H9 (cell line): Measurements from ENCODE around the gene TEX51. TPM values are rescaled to one million over a fixed set of nuclear protein-coding genes. Genes with fewer than 3 reads are reported as not detected.

Experiments
- DNase-seq: peaks from one replicate; pipeline ENCODE4 v3.0.0-alpha.2; 2017
- H2AFZ ChIP-seq: one replicate; pipeline ENCODE4 v1.6.1; 2013; ENCODE audit warnings: mild to moderate bottlenecking, low read length, control low read depth, moderate library complexity
- H2AK5ac ChIP-seq: 2 replicates; pipeline ENCODE4 v1.6.1; 2013; ENCODE audit warnings: low read length, control low read depth, mixed read lengths; ENCODE audit not compliant: insufficient read length
- H2BK120ac ChIP-seq: one replicate; pipeline ENCODE4 v1.6.1; 2013; ENCODE audit warnings: low read depth, mild to moderate bottlenecking, low read length, control low read depth, inconsistent platforms; ENCODE audit not compliant: poor library complexity, severe bottlenecking
- H2BK12ac ChIP-seq: 2 replicates; pipeline ENCODE4 v1.6.1; 2013; ENCODE audit warnings: low read length, control low read depth, mixed read lengths, low read depth; ENCODE audit not compliant: insufficient read length
- H2BK15ac ChIP-seq: 2 replicates; pipeline ENCODE4 v1.6.1; 2013; ENCODE audit warnings: low read depth, low read length, control low read depth
- H2BK20ac ChIP-seq: one replicate; pipeline ENCODE4 v1.6.1; 2013; ENCODE audit warnings: low read depth, mild to moderate bottlenecking, low read length, control low read depth, inconsistent platforms; ENCODE audit not compliant: poor library complexity, severe bottlenecking
- H2BK5ac ChIP-seq: 2 replicates; pipeline ENCODE4 v1.6.1; 2013; ENCODE audit warnings: low read length, control low read depth, mixed read lengths; ENCODE audit not compliant: insufficient read length
- H3K14ac ChIP-seq: 2 replicates; pipeline ENCODE4 v1.6.1; 2013; ENCODE audit warnings: low read length, control low read depth; ENCODE audit not compliant: insufficient read depth
- H3K18ac ChIP-seq: 2 replicates; pipeline ENCODE4 v1.6.1; 2013; ENCODE audit warnings: low read depth, mild to moderate bottlenecking, mixed read lengths, low read length, control low read depth; ENCODE audit not compliant: insufficient read length
- H3K23ac ChIP-seq: 2 replicates; pipeline ENCODE4 v1.6.1; 2013; ENCODE audit warnings: low read length, control low read depth, mixed read lengths, low read depth; ENCODE audit not compliant: insufficient read length
- H3K23me2 ChIP-seq: 2 replicates; pipeline ENCODE4 v1.6.1; 2013; ENCODE audit warnings: low read depth, mild to moderate bottlenecking, mixed read lengths, low read length, control low read depth; ENCODE audit not compliant: insufficient read length, poor library complexity, severe bottlenecking
- H3K27ac ChIP-seq: 2 replicates; pipeline ENCODE4 v1.5.1; 2013; ENCODE audit warnings: low read length, control low read depth, mixed read lengths, low read depth; ENCODE audit not compliant: insufficient read length
- H3K27me3 ChIP-seq: 2 replicates; pipeline ENCODE4 v1.6.1; 2013; ENCODE audit warnings: low read length, control low read depth, inconsistent platforms; ENCODE audit not compliant: insufficient read depth
- H3K4ac ChIP-seq: 2 replicates; pipeline ENCODE4 v1.6.1; 2013; ENCODE audit warnings: low read depth, mild to moderate bottlenecking, control low read depth, inconsistent platforms, low read length, moderate library complexity
- H3K4me1 ChIP-seq: 2 replicates; pipeline ENCODE4 v1.6.1; 2013; ENCODE audit warnings: low read length, control low read depth, inconsistent platforms; ENCODE audit not compliant: insufficient read depth
- H3K4me2 ChIP-seq: 2 replicates; pipeline ENCODE4 v1.6.1; 2013; ENCODE audit warnings: low read length, control low read depth, mixed read lengths; ENCODE audit not compliant: insufficient read length, insufficient read depth
- H3K56ac ChIP-seq: 2 replicates; pipeline ENCODE4 v1.6.1; 2013; ENCODE audit warnings: low read depth, mild to moderate bottlenecking, mixed read lengths, low read length, control low read depth; ENCODE audit not compliant: insufficient read length
- H3K79me1 ChIP-seq: 2 replicates; pipeline ENCODE4 v1.6.1; 2013; ENCODE audit warnings: low read depth, mild to moderate bottlenecking, moderate library complexity, low read length, control low read depth, inconsistent platforms; ENCODE audit not compliant: insufficient read depth, poor library complexity, severe bottlenecking
- H3K79me2 ChIP-seq: 2 replicates; pipeline ENCODE4 v1.6.1; 2013; ENCODE audit warnings: low read length, control low read depth, inconsistent platforms; ENCODE audit not compliant: insufficient read depth
- H3K9ac ChIP-seq: 2 replicates; pipeline ENCODE4 v1.6.1; 2013; ENCODE audit warnings: low read length, control low read depth, mixed read lengths; ENCODE audit not compliant: insufficient read length; ENCODE audit errors: extremely low read depth
- H3K9me3 ChIP-seq: one replicate; pipeline ENCODE4 v1.6.1; 2013; ENCODE audit warnings: low read depth, low read length, inconsistent platforms; ENCODE audit not compliant: control insufficient read depth
- H3T11ph ChIP-seq: one replicate; pipeline ENCODE4 v1.6.1; 2013; ENCODE audit warnings: mild to moderate bottlenecking, low read length, control low read depth, inconsistent platforms
- H4K20me1 ChIP-seq: one replicate; pipeline ENCODE4 v1.6.1; 2013; ENCODE audit not compliant: control insufficient read depth, insufficient read length, insufficient read depth
- H4K5ac ChIP-seq: 2 replicates; pipeline ENCODE4 v1.6.1; 2013; ENCODE audit warnings: low read depth, mild to moderate bottlenecking, mixed read lengths, low read length, control low read depth; ENCODE audit not compliant: insufficient read length
- H4K8ac ChIP-seq: replicated peaks from 2 replicates; pipeline ENCODE4 v1.6.1; 2013; ENCODE audit warnings: low read length, control low read depth, mixed read lengths, low read depth; ENCODE audit not compliant: insufficient read length
- H4K91ac ChIP-seq: 2 replicates; pipeline ENCODE4 v1.6.1; 2013; ENCODE audit warnings: low read depth, mild to moderate bottlenecking, moderate library complexity, mixed read lengths, low read length, control low read depth; ENCODE audit not compliant: insufficient read length
- H3K27ac Mint-ChIP-seq, 3 experiments: 2 replicates in 2 of 3; 3 replicates in 1 of 3; pipeline ENCODE4 v1.8.0; 2020 to 2021; ENCODE audit warnings: mixed read lengths in 3 of 3, mild to moderate bottlenecking in 1 of 3, moderate library complexity in 1 of 3
- H3K27me3 Mint-ChIP-seq: 2 replicates; pipeline ENCODE4 v1.8.0; 2021; ENCODE audit warnings: low read depth, mild to moderate bottlenecking, moderate library complexity, mixed read lengths
- H3K36me3 Mint-ChIP-seq, 3 experiments: 2 replicates in 2 of 3; 3 replicates in 1 of 3; pipeline ENCODE4 v1.8.0; 2020 to 2021; ENCODE audit warnings: low read depth in 3 of 3, mixed read lengths in 3 of 3; ENCODE audit not compliant: insufficient read depth in 1 of 3
- H3K4me1 Mint-ChIP-seq, 2 experiments: 2 replicates each; pipeline ENCODE4 v1.8.0; 2020; ENCODE audit warnings: mixed read lengths in 2 of 2
- H3K4me3 Mint-ChIP-seq, 2 experiments: 2 replicates in 1 of 2; 3 replicates in 1 of 2; pipeline ENCODE4 v1.8.0; 2020 to 2021; ENCODE audit warnings: mild to moderate bottlenecking in 2 of 2, mixed read lengths in 2 of 2, moderate library complexity in 1 of 2
- H3K9me3 Mint-ChIP-seq, 2 experiments: 2 replicates in 1 of 2; 3 replicates in 1 of 2; pipeline ENCODE4 v1.8.0; 2020; ENCODE audit warnings: mild to moderate bottlenecking in 2 of 2, mixed read lengths in 2 of 2, moderate library complexity in 1 of 2
- WGBS: extraction: QIAGEN DNeasy Blood & Tissue Kit; methylation state at CpG from one replicate; pipeline ENCODE4 v1.1.7; 2013; ENCODE audit warnings: missing lambda C conversion rate, low lambda C conversion rate, mixed read lengths; ENCODE audit not compliant: insufficient read length; ENCODE audit errors: extremely low coverage; 5-methylcytosine and 5-hydroxymethylcytosine counted together
- total RNA-seq: library from RNA; stranded (reverse); gene quantifications from 2 replicates; pipeline ENCODE4 v1.2.1, GENCODE V29; 2021
- TF ChIP-seq, protein P1 (sequence below): fragments of 200-600 bp; sonication (generic); conservative IDR thresholded peaks from 3 replicates; pipeline ENCODE4 v1.8.0; 2021; ENCODE audit warnings: antibody characterized with exemption, mild to moderate bottlenecking

Gene TEX51
- total RNA-seq, 1 experiment from 2014 or later, result not detected

GRCh38 chr2:126880817-126881216, 17.9 kb upstream of the TEX51 start:
- no peak overlapping the region for H3K27ac ChIP-seq
- H3K4me3 Mint-ChIP-seq, result no peak overlapping the region
- H3K4me1 Mint-ChIP-seq, result peaks cover 10 to 11% of the 10 kb centered on the region in 2 experiments
- TF ChIP-seq, protein P1, sequence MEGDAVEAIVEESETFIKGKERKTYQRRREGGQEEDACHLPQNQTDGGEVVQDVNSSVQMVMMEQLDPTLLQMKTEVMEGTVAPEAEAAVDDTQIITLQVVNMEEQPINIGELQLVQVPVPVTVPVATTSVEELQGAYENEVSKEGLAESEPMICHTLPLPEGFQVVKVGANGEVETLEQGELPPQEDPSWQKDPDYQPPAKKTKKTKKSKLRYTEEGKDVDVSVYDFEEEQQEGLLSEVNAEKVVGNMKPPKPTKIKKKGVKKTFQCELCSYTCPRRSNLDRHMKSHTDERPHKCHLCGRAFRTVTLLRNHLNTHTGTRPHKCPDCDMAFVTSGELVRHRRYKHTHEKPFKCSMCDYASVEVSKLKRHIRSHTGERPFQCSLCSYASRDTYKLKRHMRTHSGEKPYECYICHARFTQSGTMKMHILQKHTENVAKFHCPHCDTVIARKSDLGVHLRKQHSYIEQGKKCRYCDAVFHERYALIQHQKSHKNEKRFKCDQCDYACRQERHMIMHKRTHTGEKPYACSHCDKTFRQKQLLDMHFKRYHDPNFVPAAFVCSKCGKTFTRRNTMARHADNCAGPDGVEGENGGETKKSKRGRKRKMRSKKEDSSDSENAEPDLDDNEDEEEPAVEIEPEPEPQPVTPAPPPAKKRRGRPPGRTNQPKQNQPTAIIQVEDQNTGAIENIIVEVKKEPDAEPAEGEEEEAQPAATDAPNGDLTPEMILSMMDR, result no peak
- H3K79me1 ChIP-seq, result no peaks in the 10 kb centered on the region
- no peak overlapping the region for H3K4me2 ChIP-seq
- H3K4me1 ChIP-seq, result peaks cover 4% of the 10 kb centered on the region; the same call in 1 of the 2 replicates
- no peaks in the 10 kb centered on the region for H3K23me2 ChIP-seq
- H4K91ac ChIP-seq, result no peak overlapping the region
- no peak overlapping the region for H4K8ac ChIP-seq
- H4K20me1 ChIP-seq, result no peaks in the 10 kb centered on the region
- no peak overlapping the region for H3T11ph ChIP-seq
- H3K18ac ChIP-seq, result no peak overlapping the region
- no peak overlapping the region for H4K5ac ChIP-seq
- no CpG with 5 or more reads among the region's 4 CpGs for WGBS
- H3K27me3 Mint-ChIP-seq, result peaks cover 3% of the 10 kb centered on the region
- no peak overlapping the region for H2BK15ac ChIP-seq
- H2BK12ac ChIP-seq, result no peak overlapping the region
- no peak overlapping the region for H2BK20ac ChIP-seq
- H3K14ac ChIP-seq, result no peak overlapping the region
- H3K9ac ChIP-seq, result no peak overlapping the region
- no peak overlapping the region for H2AK5ac ChIP-seq
- no peaks in the 10 kb centered on the region for H3K79me2 ChIP-seq
- H3K23ac ChIP-seq, result no peak overlapping the region
- H3K27ac Mint-ChIP-seq, result no peak overlapping the region
- no peak overlapping the region for H3K56ac ChIP-seq
- no peak overlapping the region for H2BK5ac ChIP-seq
- no peak overlapping the region for H2AFZ ChIP-seq
- no peak overlapping the region for H3K4ac ChIP-seq
- H3K9me3 Mint-ChIP-seq, result peaks cover under 1 to 2% of the 10 kb centered on the region in 2 experiments; a peak in 4 of 5 replicates
- no peak overlapping the region for H2BK120ac ChIP-seq
- no peaks in the 10 kb centered on the region for H3K9me3 ChIP-seq
- H3K27me3 ChIP-seq, result no peaks in the 10 kb centered on the region
- no peak for DNase-seq
- peaks cover under 1% of the 10 kb centered on the region in 3 experiments; a peak in 4 of 7 replicates for H3K36me3 Mint-ChIP-seq
